Measurements from ENCODE around the gene RNF150. TPM values are rescaled to one million over a fixed set of nuclear protein-coding genes. Genes with fewer than 3 reads are reported as not detected.

The RNF150 gene
- total and polyA plus RNA-seq, 12 donors: 4.9 to 88.6 (median 61.3) TPM

- no peak overlapping the region for H3K27ac ChIP-seq
- H3K4me3 ChIP-seq: no peak overlapping the region
- intact Hi-C loops (cut with DNase I): no loop called here
Observed at GRCh38 chr4:141153751-141154510, 20.7 kb upstream of the RNF150 start.

GRCh38 chr4:141144207-141144606 lies 10.9 kb upstream of the RNF150 start:
- H3K36me3 ChIP-seq (replicated peaks in 1 of 2): no peaks in the 10 kb centered on the region
- H3K27me3 ChIP-seq: no peaks in the 10 kb centered on the region
- TF ChIP-seq CTCF (IDR thresholded peaks at IDR 0.05) (no peak), POLR2A (IDR thresholded peaks at IDR 0.05) (no peak)
- intact Hi-C loops (cut with DNase I): no loop called here
- no peak for DNase-seq
- WGBS, 4 donors: 88 to 94% (median 91%) methylated on average over 2 of the region's 2 CpGs
- no peak overlapping the region for H3K27ac ChIP-seq
- no peak overlapping the region for H3K4me3 ChIP-seq
- no peaks in the 10 kb centered on the region for H3K9me3 ChIP-seq (replicated peaks in 1 of 3)
- H3K4me1 ChIP-seq (replicated peaks in 1 of 2): no peaks in the 10 kb centered on the region

More at GRCh38 chr4:141153751-141154510, 20.7 kb upstream of the RNF150 start:
- DNase-seq: peak in 1 of 7 donors; percentile 17
- Histone ChIP-seq H3K36me3 (replicated peaks in 1 of 2) (no peaks in the 10 kb centered on the region), H3K9me3 (replicated peaks in 1 of 3) (no peaks in the 10 kb centered on the region), H3K27me3 (no peaks in the 10 kb centered on the region), H3K4me1 (replicated peaks in 1 of 2) (peaks cover 0 to 3% of the 10 kb centered on the region in 2 donors)
- 40 to 54% (median 47%) methylated on average over 4 of the region's 4 CpGs for WGBS, 4 donors
- TF ChIP-seq POLR2A (IDR thresholded peaks at IDR 0.05): no peak
- no peak for TF ChIP-seq CTCF (IDR thresholded peaks at IDR 0.05)

- intact Hi-C loops (cut with DNase I): no loop called here
- H3K27me3 ChIP-seq: no peaks in the 10 kb centered on the region
- DNase-seq: no peak
- no peaks in the 10 kb centered on the region for H3K36me3 ChIP-seq (replicated peaks in 1 of 2)
- 65 to 80% (median 77%) methylated on average over 7 of the region's 7 CpGs for WGBS, 4 donors
- H3K4me3 ChIP-seq: no peak overlapping the region
- TF ChIP-seq POLR2A (IDR thresholded peaks at IDR 0.05) (no peak), CTCF (IDR thresholded peaks at IDR 0.05) (no peak)
- no peaks in the 10 kb centered on the region for H3K4me1 ChIP-seq (replicated peaks in 1 of 2)
- no peaks in the 10 kb centered on the region for H3K9me3 ChIP-seq (replicated peaks in 1 of 3)
- H3K27ac ChIP-seq: no peak overlapping the region
Observed at GRCh38 chr4:141142423-141142822, 9.2 kb upstream of the RNF150 start.

GRCh38 chr4:141140391-141141200 lies 7.3 kb upstream of the RNF150 start:
- no peaks in the 10 kb centered on the region for H3K4me1 ChIP-seq (replicated peaks in 1 of 2)
- H3K9me3 ChIP-seq (replicated peaks in 1 of 3): no peaks in the 10 kb centered on the region
- no peak for TF ChIP-seq CTCF (IDR thresholded peaks at IDR 0.05)
- no peak for TF ChIP-seq POLR2A (IDR thresholded peaks at IDR 0.05)
- 75 to 81% (median 80%) methylated on average over 3 of the region's 3 CpGs for WGBS, 4 donors
- no peaks in the 10 kb centered on the region for H3K27me3 ChIP-seq
- DNase-seq: no peak
- no peak overlapping the region for H3K27ac ChIP-seq
- H3K36me3 ChIP-seq (replicated peaks in 1 of 2): no peaks in the 10 kb centered on the region
- intact Hi-C loops (cut with DNase I): no loop called here
- no peak overlapping the region for H3K4me3 ChIP-seq

Measured in adrenal gland (tissue), 12 donors.